ENCODE measurements around the gene CTNNAL1. TPM values are rescaled to one million over a fixed set of nuclear protein-coding genes. Genes with fewer than 3 reads are reported as not detected.

Gene CTNNAL1
- total RNA-seq, 6 experiments from 2014 or later, result 12.0 to 26.4 (median 20.3) TPM

GRCh38 chr9:109017061-109017460 lies 3.8 kb upstream of the CTNNAL1 start:
- no peaks in the 10 kb centered on the region for H3K9me3 ChIP-seq
- intact Hi-C loops (cut with DNase I), result no loop called here
- DNase-seq (no peak), ATAC-seq (peak in 1 of 4 donors; percentile 20)
- TF ChIP-seq POLR2A (IDR thresholded peaks at IDR 0.05) (no peak), CTCF (IDR thresholded peaks at IDR 0.05) (no peak)
- no peaks in the 10 kb centered on the region for H3K27me3 ChIP-seq
- H3K4me1 ChIP-seq, result peaks cover 0 to 18% (median 2%) of the 10 kb centered on the region in 4 donors
- peak overlapping the region in 1 of 3 donors; percentile 13 for H3K27ac ChIP-seq
- H3K4me3 ChIP-seq, result no peak overlapping the region
- peaks cover 0 to 10% (median 0%) of the 10 kb centered on the region in 4 donors for H3K36me3 ChIP-seq

GRCh38 chr9:109016132-109016531 lies 2.8 kb upstream of the CTNNAL1 start:
- Histone ChIP-seq H3K27me3 (no peaks in the 10 kb centered on the region), H3K9me3 (no peaks in the 10 kb centered on the region), H3K4me3 (no peak overlapping the region), H3K36me3 (peaks cover 0 to 10% (median 0%) of the 10 kb centered on the region in 4 donors), H3K4me1 (peaks cover 0 to 25% (median 2%) of the 10 kb centered on the region in 4 donors), H3K27ac (no peak overlapping the region)
- 100% methylated on average over 1 of the region's 1 CpG for WGBS (ENCODE audit: insufficient coverage, low coverage, low lambda C conversion rate, missing lambda C conversion rate)
- intact Hi-C loops (cut with DNase I), result no loop called here
- ATAC-seq, result no peak
- no peak for DNase-seq
- TF ChIP-seq POLR2A (IDR thresholded peaks at IDR 0.05) (no peak), CTCF (IDR thresholded peaks at IDR 0.05) (no peak)

GRCh38 chr9:109014608-109015280 lies 1.4 kb upstream of the CTNNAL1 start:
- H3K27ac ChIP-seq, result peak overlapping the region in 2 of 3 donors; percentile 79 to 85
- peaks cover 0 to 25% (median 2%) of the 10 kb centered on the region in 4 donors for H3K4me1 ChIP-seq
- H3K36me3 ChIP-seq, result peaks cover 0 to 5% (median 0%) of the 10 kb centered on the region in 4 donors
- WGBS (ENCODE audit: insufficient coverage, low coverage, low lambda C conversion rate, missing lambda C conversion rate), result 77% methylated on average over 7 of the region's 7 CpGs
- no peak for TF ChIP-seq CTCF (IDR thresholded peaks at IDR 0.05)
- no peak for TF ChIP-seq POLR2A (IDR thresholded peaks at IDR 0.05)
- intact Hi-C loops (cut with DNase I), result no loop called here
- DNase-seq (no peak), ATAC-seq (no peak)
- no peak overlapping the region for H3K4me3 ChIP-seq
- no peaks in the 10 kb centered on the region for H3K27me3 ChIP-seq
- no peaks in the 10 kb centered on the region for H3K9me3 ChIP-seq

- intact Hi-C loops (cut with DNase I), result no loop called here
- peaks cover 0 to 25% (median 2%) of the 10 kb centered on the region in 4 donors for H3K4me1 ChIP-seq
Measured at GRCh38 chr9:109013679-109014607, 644 bp upstream of the CTNNAL1 start.

More at GRCh38 chr9:109013679-109014607, 644 bp upstream of the CTNNAL1 start:
- Histone ChIP-seq H3K9me3 (no peaks in the 10 kb centered on the region), H3K27ac (peak overlapping the region; percentile 34 to 85 (median 79)), H3K4me3 (peak overlapping the region; percentile 80 to 81 (median 80)), H3K36me3 (no peaks in the 10 kb centered on the region), H3K27me3 (no peaks in the 10 kb centered on the region)
- WGBS (ENCODE audit: insufficient coverage, low coverage, low lambda C conversion rate, missing lambda C conversion rate), result 42% methylated on average over 8 of the region's 19 CpGs
- no peak for TF ChIP-seq POLR2A (IDR thresholded peaks at IDR 0.05)
- no peak for TF ChIP-seq CTCF (IDR thresholded peaks at IDR 0.05)
- ATAC-seq (peak; percentile 23 to 46 (median 36)), DNase-seq (peak in 1 of 3 donors; percentile 28)

Data from right lobe of liver (tissue), 6 donors.